Measurements from ENCODE around the gene SLC44A5. TPM values are rescaled to one million over a fixed set of nuclear protein-coding genes. Genes with fewer than 3 reads are reported as not detected.
"Not testable (repeated sequence)": the region's sequence is repeated elsewhere in the genome, so short reads cannot be mapped to it uniquely, and the experiment has no call there.

SLC44A5 gene
- total RNA-seq, 1 experiment from 2014 or later = 2.4 TPM

GRCh38 chr1:75361260-75361659 is 249.7 kb downstream of the SLC44A5 start:
- H2AFZ ChIP-seq (ENCODE audit: low read length) = no peak overlapping the region
- no peak overlapping the region for H3T11ph ChIP-seq (ENCODE audit: low read length)
- Mint-ChIP-seq H3K27ac (no peak overlapping the region), H3K27me3 (ENCODE audit: low read depth) (no peaks in the 10 kb centered on the region), H3K4me3 (no peak overlapping the region), H3K36me3 (ENCODE audit: insufficient read depth in 1 of 3, low read depth in 3 of 3) (peaks cover 0 to 1% (median 0%) of the 10 kb centered on the region in 3 experiments; a peak in 1 of 7 replicates), H3K9me3 (peaks cover 2 to 3% of the 10 kb centered on the region in 2 experiments; a peak in 3 of 5 replicates), H3K4me1 (no peaks in the 10 kb centered on the region)
- H4K5ac ChIP-seq (ENCODE audit: insufficient read length, low read depth, low read length) = no peak overlapping the region
- H3K4me1 ChIP-seq (ENCODE audit: insufficient read depth, low read length) = no peaks in the 10 kb centered on the region
- H2BK15ac ChIP-seq (ENCODE audit: low read depth, low read length) = no peak overlapping the region
- no peaks in the 10 kb centered on the region for H3K27me3 ChIP-seq (ENCODE audit: insufficient read depth, low read length)
- H4K8ac ChIP-seq (replicated peaks; ENCODE audit: insufficient read length, low read depth, low read length) = no peak overlapping the region
- no peak overlapping the region for H2BK20ac ChIP-seq (ENCODE audit: low read depth, low read length, poor library complexity, severe bottlenecking)
- no peak overlapping the region for H3K9ac ChIP-seq (ENCODE audit: extremely low read depth, insufficient read length, low read length)
- H3K56ac ChIP-seq (ENCODE audit: insufficient read length, low read depth, low read length) = no peak overlapping the region
- H3K23me2 ChIP-seq (ENCODE audit: insufficient read length, low read depth, low read length, poor library complexity, severe bottlenecking) = no peaks in the 10 kb centered on the region
- no peak overlapping the region for H2BK12ac ChIP-seq (ENCODE audit: insufficient read length, low read depth, low read length)
- no peaks in the 10 kb centered on the region for H3K79me2 ChIP-seq (ENCODE audit: insufficient read depth, low read length)
- no peak overlapping the region for H3K27ac ChIP-seq (ENCODE audit: insufficient read length, low read depth, low read length)
- no peak overlapping the region for H2AK5ac ChIP-seq (ENCODE audit: insufficient read length, low read length)
- DNase-seq = no peak
- H3K23ac ChIP-seq (ENCODE audit: insufficient read length, low read depth, low read length) = no peak overlapping the region
- no peak overlapping the region for H3K18ac ChIP-seq (ENCODE audit: insufficient read length, low read depth, low read length)
- H2BK120ac ChIP-seq (ENCODE audit: low read depth, low read length, poor library complexity, severe bottlenecking) = no peak overlapping the region
- no CpG with 5 or more reads among the region's 2 CpGs for WGBS (ENCODE audit: extremely low coverage, insufficient read length, low lambda C conversion rate)
- no peak overlapping the region for H3K4me2 ChIP-seq (ENCODE audit: insufficient read depth, insufficient read length, low read length)
- H4K91ac ChIP-seq (ENCODE audit: insufficient read length, low read depth, low read length) = no peak overlapping the region
- H3K79me1 ChIP-seq (ENCODE audit: insufficient read depth, low read depth, low read length, poor library complexity, severe bottlenecking) = no peaks in the 10 kb centered on the region
- no peak overlapping the region for H2BK5ac ChIP-seq (ENCODE audit: insufficient read length, low read length)
- TF ChIP-seq CTCF (conservative IDR thresholded peaks at IDR 0.05) = no peak
- no peaks in the 10 kb centered on the region for H4K20me1 ChIP-seq (ENCODE audit: control insufficient read depth, insufficient read depth, insufficient read length)
- no peak overlapping the region for H3K14ac ChIP-seq (ENCODE audit: insufficient read depth, low read length)
- H3K9me3 ChIP-seq (ENCODE audit: control insufficient read depth, low read depth, low read length) = no peaks in the 10 kb centered on the region
- H3K4ac ChIP-seq (ENCODE audit: low read depth, low read length) = no peak overlapping the region

GRCh38 chr1:75354267-75354666 is 256.6 kb downstream of the SLC44A5 start:
- not testable (repeated sequence) for H3K9me3 ChIP-seq (ENCODE audit: control insufficient read depth, low read depth, low read length); H3K4me2 ChIP-seq (ENCODE audit: insufficient read depth, insufficient read length, low read length); H2BK15ac ChIP-seq (ENCODE audit: low read depth, low read length); H3K4me3 Mint-ChIP-seq; H4K91ac ChIP-seq (ENCODE audit: insufficient read length, low read depth, low read length); H3K79me1 ChIP-seq (ENCODE audit: insufficient read depth, low read depth, low read length, poor library complexity, severe bottlenecking); H3K56ac ChIP-seq (ENCODE audit: insufficient read length, low read depth, low read length); H2BK20ac ChIP-seq (ENCODE audit: low read depth, low read length, poor library complexity, severe bottlenecking); H3K23me2 ChIP-seq (ENCODE audit: insufficient read length, low read depth, low read length, poor library complexity, severe bottlenecking); H3K14ac ChIP-seq (ENCODE audit: insufficient read depth, low read length); H2BK5ac ChIP-seq (ENCODE audit: insufficient read length, low read length); H3K18ac ChIP-seq (ENCODE audit: insufficient read length, low read depth, low read length); H4K5ac ChIP-seq (ENCODE audit: insufficient read length, low read depth, low read length); H3T11ph ChIP-seq (ENCODE audit: low read length); H3K4me1 Mint-ChIP-seq; H4K8ac ChIP-seq (replicated peaks; ENCODE audit: insufficient read length, low read depth, low read length); H3K23ac ChIP-seq (ENCODE audit: insufficient read length, low read depth, low read length); H3K79me2 ChIP-seq (ENCODE audit: insufficient read depth, low read length); H3K9ac ChIP-seq (ENCODE audit: extremely low read depth, insufficient read length, low read length); H4K20me1 ChIP-seq (ENCODE audit: control insufficient read depth, insufficient read depth, insufficient read length); DNase-seq; H3K9me3 Mint-ChIP-seq; H2BK12ac ChIP-seq (ENCODE audit: insufficient read length, low read depth, low read length); H2AFZ ChIP-seq (ENCODE audit: low read length); H3K27me3 ChIP-seq (ENCODE audit: insufficient read depth, low read length); H3K27me3 Mint-ChIP-seq (ENCODE audit: low read depth); H3K4ac ChIP-seq (ENCODE audit: low read depth, low read length); H3K36me3 Mint-ChIP-seq (ENCODE audit: insufficient read depth in 1 of 3, low read depth in 3 of 3); H3K27ac ChIP-seq (ENCODE audit: insufficient read length, low read depth, low read length); H2BK120ac ChIP-seq (ENCODE audit: low read depth, low read length, poor library complexity, severe bottlenecking); H2AK5ac ChIP-seq (ENCODE audit: insufficient read length, low read length); H3K4me1 ChIP-seq (ENCODE audit: insufficient read depth, low read length)
- peak overlapping the region in 2 of 3 experiments; percentile 2 to 9; a peak in 1 of 7 replicates for H3K27ac Mint-ChIP-seq
- WGBS (ENCODE audit: extremely low coverage, insufficient read length, low lambda C conversion rate) = no CpG with 5 or more reads among the region's 6 CpGs
